ENCODE data around the gene WSB2.

GRCh38 chr12:118082161-118082560, 21.2 kb upstream of the WSB2 start:
- TF ChIP-seq CTCF (IDR thresholded peaks at IDR 0.05; ENCODE audit: poor library complexity): no peak
- no peak for TF ChIP-seq EZH2 (IDR thresholded peaks at IDR 0.05; ENCODE audit: borderline replicate concordance)
